ENCODE data around the gene ZNF853.
"Not testable (repeated sequence)": the region's sequence is repeated elsewhere in the genome, so short reads cannot be mapped to it uniquely, and the experiment has no call there.

Gene ZNF853

DNA sequence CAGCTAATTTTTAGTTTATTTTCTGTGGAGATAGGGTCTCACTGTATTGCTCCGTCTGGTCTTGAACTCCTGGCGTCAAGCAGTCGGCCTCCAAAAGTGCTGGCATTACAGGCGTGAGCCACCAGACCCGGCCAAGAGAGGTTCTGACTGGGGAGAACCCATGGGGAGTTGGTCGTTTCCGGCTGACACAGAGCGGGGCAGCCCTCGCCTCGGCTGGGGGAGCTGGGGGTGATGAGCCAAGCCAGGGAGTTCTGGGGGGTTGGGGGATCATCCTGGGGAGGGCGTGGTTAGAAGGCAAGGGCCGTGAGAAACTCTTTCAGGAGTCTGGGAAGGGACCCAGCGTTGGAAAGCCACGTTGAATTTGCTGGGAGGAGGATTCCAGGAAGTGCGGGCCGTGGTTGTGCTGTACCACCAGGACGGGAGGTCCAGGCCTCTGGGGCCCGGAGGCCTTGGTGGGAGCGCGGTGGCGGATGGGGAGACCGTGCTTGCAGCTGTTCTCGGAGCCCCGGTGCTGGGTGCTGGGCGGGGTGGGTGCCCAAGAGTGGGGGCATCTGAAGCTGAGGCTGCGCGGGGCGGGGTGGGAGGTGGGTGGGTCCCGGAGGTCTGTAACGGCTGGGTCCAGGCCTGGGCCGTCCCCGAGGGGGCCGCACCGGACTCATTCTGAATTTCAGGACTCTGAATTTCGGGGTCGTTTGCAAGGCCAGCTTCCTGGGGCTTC, 8.4 kb upstream of the ZNF853 start:
- DNase-seq (ENCODE audit: low spot score): no peak

DNA sequence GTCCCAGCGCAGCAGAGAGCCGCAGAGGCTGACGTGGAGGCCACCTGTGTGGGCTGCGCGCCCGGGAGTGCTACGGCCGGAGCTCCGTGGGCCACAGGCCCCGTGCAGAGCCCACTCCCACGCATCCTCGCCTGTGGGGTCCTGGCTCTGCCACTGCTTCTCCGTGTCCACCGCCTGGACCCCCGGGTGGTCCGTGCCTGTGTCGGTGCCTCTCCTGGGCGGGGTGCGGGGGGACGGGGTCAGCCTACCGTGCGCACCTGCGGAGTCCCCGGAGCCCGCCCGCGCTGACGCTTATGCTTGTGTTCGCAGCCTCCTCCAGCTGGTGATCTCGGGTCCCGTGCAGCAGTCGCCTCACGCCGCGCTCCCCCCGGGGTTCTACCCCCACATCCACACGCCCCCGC, 7.8 kb upstream of the ZNF853 start:
- DNase-seq (ENCODE audit: low spot score): no peak

DNA sequence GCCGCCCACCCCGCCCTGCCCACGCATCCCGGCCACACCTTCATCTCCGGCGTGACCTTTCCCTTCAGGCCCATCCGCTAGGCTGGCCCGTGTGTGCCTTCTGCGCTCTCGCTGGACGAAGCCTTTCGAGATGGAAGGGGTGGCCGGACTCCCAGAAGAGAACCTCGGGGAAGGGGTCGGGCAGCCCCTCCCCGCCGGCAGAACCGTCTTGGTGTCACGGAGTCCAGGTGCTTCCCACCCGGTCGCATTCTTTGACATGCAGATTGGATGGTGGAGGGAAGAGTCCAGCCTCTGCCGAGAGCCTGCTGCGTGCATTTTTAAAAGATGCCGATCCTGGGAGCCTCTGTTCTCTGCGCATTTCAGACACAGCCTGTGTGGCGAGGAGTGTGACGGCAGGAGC, 7.3 kb upstream of the ZNF853 start:
- DNase-seq (ENCODE audit: low spot score): no peak

DNA sequence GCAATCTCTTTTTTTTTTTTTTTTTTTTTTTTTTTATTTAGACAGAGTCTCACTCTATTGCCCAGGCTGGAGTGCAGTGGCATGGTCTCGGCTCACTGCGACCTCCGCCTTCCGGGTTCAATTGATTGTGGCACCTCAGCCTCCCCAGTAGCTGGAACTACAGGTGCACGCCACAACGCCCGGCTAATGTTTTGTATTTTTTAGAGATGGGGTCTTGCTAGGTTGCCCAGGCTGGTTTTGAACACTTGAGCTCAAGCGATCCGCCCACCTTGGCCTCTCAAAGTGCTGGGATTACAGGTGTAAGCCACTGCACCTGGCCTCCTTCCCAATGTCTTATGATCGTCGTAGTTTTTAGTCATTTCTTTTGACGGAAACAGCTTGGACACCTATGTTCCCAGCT, 6.6 kb upstream of the ZNF853 start:
- DNase-seq (ENCODE audit: low spot score): no peak

DNA sequence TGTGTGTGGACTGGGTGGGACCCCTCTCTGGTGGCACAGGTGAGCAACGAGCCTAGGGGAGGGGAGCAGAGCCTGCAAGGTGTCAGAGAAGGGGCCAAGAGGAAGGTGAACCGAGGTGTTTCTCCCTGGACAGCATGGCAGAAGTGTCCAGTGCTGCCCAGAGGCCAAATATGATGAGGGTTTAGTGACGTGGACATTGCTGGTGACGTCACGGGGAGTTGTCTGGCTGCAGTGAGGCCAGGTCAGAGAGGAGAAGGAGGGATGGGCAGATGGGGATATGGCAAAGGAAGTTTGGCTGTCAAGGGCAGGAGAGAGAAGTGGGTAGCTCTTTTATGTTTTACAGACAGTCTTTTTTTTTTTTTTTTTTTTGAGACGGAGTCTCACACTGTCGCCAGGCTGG, 2.6 kb upstream of the ZNF853 start:
- no peak for DNase-seq (ENCODE audit: low spot score)

DNA sequence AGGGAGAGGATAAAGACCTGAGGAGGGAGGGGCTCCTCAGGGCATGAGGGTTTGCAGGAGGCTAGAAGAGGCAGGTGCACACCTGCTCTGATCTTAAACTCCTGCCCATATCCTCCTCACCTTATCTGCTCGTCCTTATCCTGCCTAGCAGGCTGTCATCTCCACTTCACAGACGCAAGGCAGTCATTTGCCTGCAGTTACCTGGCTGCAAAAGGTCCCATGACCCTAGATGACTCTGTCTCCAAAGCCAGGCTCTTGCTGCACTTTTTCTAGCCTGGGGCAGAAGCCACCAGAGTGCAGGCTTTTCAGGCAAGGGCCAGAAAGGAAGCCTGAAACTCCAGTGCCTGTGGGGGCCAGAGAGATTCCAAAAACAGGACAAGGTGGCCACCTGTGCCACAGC, 1.7 kb upstream of the ZNF853 start:
- DNase-seq (ENCODE audit: low spot score): no peak

DNA sequence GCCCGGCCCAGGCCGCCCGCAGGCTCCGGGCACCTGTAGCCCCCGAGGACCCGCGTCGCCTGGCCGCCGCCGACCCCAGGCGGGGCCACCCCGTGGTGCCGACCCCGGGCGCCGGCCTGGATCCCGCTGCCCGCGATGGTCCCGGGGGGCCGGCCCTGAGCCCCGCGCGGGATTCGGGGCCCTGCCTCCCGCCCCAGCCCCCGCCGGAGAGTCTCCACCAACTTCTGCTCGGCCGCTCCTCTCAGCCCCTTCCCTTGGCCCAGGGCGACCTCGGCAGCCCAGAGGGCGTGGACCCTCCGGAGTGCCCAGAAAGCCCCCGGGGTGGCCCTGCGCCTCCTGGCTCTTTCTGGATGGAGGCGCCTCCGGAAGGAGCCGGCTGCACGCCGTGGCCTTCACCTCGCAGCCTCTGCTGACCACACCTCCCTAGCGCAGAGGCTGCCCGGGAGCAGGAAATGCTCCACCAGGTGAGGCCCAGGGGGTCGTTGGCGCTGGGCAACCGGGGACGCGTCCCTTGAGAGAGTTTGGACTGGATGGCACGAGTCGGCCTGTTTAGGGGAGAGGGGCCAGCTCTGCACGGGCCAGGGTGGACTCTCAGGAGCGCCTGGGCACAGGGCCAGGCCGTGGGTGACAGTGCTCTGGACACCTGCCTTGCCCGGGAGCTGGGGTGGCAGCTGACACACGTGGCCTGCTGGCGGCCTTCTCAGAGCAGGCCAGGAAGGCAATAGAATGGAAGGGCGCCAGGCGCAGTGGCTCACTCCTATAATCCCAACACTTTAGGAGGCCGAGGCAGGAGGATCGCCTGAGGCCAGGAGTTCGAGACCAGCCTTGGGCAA, 529 bp downstream of the ZNF853 start:
- no peak for DNase-seq (ENCODE audit: low spot score)

DNA sequence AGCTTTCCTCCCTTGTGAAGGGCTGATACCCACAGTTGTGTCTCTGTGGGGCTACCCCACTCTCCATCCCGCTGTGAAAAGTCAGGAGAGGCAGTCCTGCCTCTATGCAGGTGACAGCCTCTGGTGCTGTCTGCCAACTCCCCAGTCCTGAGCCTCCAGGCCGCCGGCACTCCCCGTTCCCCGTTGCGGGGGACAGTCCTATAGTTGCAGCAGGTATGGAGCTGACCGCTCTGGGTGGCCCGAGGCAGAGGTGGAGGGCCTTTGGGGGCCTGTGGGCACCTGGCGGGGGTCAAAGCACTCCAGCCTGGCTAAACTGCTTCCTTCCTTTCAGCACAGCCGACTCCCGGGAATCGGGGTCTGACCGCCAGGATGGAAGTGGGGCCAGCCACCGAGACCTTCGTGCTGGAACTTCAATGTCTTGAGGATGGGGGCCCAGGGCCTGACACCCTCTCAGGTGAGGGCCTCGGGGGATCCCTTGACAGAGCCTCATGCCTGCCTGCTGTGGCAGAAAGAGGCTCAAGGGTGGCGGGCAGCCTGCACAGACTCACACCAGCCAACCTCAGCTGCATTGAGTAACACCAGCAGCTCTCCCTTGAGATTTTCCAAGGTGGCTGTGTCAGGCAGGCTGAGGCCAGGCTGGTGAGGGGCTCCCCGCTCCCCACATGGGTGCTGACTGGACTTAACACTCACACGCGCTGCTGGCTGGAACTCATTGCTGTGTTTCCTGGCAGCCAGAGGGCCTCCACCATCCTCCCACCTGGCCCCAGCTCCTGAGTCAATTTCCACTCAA, 1.6 kb downstream of the ZNF853 start:
- no peak for DNase-seq (ENCODE audit: low spot score)

DNA sequence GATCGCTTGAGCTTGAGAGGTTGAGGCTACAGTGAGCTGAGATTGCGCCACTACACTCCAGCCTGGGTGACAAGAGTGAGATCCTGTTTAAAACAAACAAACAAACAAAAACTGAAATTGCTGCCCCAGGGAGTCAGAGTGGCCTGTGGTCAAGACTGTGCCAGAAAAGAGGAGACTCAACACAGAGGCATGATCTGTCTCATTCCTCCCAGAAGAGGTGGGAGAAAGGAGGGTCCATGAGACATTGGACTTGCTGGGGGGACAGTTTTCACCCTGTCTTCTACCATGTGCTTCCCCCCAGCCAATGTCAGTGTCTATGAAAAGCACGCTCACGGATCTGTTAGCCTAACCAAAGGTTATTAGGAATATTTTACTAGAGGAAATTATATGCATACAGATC, 3.2 kb downstream of the ZNF853 start:
- DNase-seq (ENCODE audit: low spot score): no peak

DNA sequence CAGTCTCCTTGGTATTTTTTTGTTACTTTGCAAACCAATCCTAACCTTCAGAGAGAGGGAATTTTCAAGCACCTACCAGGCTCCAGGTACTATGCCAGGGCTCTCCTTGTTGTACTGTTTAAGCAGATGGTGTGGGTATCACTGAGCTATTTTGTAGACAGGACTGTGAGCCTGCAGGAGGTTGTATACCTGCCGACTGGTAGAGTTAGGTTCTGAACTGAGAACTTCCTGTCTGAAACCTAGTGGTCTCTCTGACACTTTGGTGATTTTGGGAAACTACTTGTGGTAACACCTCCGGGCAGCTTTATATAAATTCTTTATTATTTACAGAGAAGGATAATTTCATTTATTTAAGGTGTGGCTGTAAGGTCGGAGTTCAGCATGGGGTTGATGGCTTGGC, 4.6 kb downstream of the ZNF853 start:
- no peak for DNase-seq (ENCODE audit: low spot score)

DNA sequence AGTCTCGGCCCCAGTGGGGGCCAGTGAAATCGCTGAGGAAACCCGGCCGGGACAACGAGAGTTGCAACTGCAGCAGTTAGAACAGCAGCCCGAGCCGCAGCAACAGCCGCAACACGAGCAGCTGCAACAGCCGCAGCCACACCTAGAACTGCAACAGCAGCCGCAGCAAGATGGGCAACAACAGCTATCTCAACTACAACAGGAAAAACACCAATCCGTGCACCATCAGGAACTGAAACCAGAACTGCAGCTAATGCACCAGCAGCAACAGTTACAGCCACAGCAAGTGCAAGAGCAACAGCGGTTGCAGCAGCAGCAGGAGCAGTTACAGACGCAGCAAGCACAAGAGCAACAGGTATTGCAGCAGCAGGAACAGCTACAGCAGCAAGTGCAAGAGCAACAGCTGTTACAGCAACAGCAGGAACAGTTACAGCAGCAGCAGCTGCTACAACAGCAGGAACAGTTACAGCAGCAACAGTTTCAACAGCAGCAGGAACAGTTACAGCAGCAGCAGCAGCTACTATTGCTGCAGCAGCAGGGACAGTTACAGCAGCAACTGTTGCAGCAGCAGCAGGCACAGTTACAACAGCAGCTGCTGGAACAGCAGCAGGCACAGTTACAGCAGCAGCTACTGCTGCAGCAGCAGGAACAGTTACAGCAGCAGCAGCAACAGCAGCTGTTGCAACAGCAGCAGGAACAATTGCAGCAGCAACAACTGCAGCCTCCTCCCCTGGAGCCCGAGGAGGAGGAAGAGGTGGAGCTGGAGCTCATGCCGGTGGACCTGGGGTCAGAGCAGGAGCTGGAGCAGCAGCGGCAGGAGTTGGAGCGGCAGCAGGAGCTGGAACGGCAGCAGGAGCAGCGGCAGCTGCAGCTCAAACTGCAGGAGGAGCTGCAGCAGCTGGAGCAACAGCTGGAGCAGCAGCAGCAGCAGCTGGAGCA, 6.1 kb downstream of the ZNF853 start:
- DNase-seq (ENCODE audit: low spot score): no peak

DNA sequence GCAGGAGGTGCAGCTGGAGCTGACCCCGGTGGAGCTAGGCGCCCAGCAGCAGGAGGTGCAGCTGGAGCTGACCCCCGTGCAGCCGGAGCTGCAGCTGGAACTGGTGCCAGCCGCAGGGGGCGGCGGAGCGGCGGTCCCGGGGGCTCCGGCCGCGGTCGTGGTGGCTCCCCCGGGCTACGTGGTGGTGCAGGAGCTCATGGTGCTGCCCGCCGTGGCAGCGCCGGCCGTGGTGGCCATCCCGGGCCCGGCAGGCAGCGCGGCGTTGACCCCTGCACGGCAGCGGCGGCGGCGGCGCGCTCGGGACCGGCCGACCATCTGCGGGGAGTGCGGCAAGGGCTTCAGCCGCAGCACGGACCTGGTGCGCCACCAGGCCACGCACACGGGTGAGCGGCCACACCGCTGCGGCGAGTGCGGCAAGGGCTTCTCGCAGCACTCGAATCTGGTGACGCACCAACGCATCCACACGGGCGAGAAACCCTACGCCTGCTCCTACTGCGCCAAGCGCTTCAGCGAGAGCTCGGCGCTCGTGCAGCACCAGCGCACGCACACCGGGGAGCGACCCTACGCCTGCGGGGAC, 6.8 kb downstream of the ZNF853 start:
- DNase-seq (ENCODE audit: low spot score): no peak

DNA sequence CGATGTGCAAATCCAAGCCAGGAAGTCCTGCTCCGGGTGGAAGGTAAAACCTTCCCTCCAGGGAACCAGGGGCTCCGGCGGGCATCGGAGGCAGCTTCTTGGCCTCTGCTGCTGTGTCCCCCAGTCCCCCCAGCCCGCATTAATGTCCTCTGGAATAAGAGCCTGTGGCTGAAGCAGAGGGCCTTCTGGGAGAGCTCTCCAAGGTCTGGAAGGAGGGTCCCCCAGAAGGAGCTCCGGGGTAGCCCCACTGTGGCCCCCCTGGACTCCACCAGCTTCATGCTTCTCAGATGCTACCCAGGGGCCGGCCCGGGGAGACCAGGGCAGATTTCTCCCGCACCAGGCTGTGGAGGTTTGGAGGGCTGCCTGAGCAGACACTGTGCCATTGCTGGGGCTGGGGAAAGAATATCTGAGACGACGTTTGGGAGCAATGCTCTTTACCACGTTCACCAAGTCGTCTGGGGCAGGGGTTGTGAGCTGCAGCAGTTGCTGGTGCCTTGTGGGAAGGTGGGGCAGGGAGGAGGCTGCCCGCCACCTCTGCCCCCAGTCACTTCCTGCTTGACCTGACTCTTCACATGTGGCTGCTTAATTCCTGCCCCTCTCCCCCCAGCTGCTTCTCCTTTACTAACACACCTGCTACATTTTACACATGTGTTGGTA, 8.3 kb downstream of the ZNF853 start:
- DNase-seq (ENCODE audit: low spot score): peak; percentile 70

DNA sequence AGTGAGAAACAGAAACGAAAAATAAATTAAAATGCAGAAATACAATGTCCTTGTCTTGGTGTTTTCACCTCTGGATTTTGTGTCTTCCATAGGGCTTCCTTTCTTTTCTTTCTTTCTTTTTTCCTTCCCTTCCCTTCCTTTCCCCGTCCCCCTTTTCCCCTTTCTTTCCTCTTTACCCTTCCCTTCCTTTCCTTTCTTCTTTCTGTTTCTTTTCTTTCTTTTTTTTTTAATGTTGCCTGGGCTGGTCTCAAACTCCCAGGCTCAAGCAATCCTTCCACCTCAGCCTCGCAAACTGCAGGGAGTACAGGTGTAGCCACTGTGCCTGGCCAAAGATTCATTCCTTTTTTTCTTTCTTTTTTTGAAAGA, 8.8 kb downstream of the ZNF853 start:
- DNase-seq (ENCODE audit: low spot score): no peak

DNA sequence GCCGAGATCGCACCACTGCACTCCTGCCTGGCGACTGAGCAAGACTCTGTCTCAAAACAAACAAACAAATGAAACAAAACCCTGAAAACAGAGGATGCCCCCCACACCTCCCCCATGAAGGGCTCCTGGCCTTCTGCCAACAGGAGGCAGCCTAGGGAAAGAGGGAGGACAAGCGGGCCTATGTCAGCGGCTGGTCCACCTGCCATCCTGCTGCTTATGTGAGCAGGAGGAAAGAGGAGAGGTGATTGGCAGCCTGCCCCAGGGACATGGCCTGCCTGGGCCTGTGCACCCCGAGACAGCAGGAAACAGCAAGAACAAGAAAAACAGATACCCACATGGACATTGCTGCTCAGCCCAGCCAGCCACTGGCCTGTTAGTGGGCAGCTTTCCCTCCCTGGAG, 12.6 kb downstream of the ZNF853 start:
- no peak for DNase-seq (ENCODE audit: low spot score)

DNA sequence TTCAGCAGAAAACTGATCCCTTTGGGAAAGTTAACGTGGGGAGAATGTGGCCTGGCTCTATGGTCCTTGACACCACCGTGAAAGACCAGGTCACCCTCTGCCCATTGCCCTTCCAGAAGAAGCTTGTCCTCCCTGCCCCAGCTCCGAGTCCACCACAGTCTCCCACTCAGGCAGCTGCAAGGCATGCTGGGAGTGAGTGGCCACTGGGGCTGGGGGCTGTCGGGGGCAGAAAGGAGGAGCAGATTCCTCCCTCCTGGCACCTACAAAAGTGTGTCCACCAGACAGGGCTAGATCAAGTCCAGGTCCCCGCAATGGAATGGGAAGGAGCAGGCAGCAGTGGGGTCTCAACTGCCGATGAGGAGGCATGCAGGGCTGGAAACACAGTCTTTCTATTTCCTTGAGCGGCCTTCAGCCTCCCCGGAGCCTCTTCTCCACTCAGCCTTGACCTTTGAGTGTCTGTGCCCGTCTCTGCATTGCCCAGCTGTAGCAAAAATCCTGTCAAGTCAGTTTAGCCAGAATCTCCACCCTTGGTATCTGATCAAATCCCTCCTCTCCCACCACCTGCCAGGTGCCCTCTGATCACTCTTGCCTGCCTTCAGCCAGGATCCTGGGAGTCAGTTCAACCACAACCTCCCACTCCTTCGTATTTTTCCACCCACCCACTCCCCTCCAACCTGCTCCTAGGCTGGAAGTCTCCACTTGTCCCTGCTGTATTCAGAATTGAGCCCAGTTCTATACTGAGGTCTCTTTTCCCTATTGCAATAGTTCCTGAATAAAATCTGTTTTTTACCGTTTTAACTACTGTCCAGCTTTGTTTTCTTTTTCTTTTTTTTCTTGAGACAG, 14.8 kb downstream of the ZNF853 start:
- no peak for DNase-seq (ENCODE audit: low spot score)

DNA sequence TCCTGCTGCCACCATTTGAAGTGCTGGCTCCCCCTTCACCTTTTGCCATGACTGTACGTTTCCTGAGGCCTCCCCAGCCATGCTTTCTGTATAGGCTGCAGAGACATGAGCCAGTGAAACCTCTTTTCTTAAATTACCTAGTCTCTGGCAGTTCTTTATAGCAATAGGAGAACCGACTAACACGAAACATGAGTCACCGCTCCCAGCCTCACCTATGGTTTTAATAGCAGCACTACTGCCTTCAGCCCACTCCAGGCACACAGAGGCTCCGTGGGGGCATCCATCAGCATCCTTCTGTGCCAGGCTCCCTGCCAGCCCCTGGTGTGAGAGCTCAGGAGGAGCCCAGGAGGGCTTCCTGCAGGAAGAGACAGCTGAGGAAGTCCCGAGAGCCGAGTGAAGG, 16.2 kb downstream of the ZNF853 start:
- no peak for DNase-seq (ENCODE audit: low spot score)

DNA sequence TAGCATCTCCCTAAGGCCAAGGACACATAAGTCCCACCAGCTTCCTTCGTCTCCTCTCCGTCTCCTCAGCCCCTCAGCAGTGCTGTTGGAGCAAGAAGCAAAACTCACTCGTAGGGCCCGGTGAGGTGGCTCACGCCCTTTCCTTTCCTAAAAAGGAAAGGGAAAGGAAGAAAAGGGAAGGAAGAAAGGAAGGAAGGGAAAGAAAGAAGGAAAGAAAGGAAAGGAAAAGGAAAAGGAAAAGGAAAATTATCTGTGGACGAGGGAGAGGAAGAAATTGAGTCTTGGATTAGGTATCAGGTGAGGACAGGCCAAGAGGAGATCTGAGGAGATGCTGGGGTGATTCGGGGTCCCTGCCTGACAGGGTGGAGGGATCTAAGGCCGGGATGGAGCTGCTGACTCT, 18.6 kb downstream of the ZNF853 start:
- DNase-seq (ENCODE audit: low spot score): no peak

DNA sequence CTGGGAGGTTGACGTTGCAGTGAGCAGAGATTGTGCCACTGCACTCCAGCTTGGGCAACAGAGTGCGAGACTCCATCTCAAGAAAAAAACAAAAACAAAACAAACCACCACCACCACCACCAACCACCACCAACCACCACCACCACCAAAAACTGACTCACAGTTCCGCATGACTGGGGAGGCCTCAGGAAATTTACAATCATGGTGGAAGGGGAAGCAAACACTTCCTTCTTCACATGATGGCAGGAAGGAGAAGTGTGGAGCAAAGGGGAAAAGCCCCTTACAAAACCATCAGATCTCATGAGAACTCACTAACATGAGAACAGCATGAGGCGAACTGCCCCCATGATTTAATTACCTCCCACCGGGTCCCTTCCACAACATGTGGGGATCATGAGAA, 19.6 kb downstream of the ZNF853 start:
- not testable (repeated sequence) for DNase-seq (ENCODE audit: low spot score)
